ENCODE results near the gene GZMM.

The GZMM gene

DNA sequence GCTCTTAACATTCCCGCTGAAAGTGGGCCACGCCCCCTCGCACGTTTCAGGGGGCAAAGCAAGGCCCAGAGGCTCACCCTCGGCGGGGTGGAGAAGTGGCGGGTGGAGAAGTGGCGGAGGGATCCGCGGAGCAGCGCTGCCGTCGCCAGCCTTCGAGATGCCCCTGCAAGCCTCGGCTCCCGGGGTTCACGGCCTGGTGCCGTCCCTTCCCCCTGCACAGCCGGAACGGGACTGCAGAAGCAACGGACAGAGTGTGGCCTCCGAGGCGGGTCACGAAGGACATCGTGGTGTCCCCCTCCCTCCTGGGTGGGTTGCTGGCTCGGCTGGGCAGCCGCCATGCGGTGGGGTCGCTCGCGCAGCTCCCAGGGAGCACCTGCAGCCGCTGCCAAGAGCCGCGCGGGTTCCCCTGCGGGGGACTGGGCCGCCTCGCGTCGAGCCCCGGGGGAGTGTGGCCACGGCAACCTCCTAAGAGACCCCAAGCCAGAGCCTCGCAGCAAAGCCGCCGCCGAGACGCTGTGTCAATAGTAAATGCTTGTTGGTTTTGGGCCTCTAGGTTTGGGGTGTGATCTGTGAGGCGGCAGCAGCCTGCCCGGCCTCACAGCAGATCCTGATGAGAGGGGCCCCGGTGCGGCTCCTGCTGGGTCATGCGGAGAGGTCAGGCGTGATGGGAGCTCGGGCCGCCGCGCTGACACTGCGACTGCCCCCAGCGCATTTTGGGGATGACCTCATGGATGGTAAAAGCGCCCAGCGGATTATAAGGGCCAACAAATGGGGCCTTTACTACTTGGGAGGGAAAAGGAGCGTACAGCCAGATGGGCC is 31.1 kb upstream of the GZMM start:
- no peak for DNase-seq

DNA sequence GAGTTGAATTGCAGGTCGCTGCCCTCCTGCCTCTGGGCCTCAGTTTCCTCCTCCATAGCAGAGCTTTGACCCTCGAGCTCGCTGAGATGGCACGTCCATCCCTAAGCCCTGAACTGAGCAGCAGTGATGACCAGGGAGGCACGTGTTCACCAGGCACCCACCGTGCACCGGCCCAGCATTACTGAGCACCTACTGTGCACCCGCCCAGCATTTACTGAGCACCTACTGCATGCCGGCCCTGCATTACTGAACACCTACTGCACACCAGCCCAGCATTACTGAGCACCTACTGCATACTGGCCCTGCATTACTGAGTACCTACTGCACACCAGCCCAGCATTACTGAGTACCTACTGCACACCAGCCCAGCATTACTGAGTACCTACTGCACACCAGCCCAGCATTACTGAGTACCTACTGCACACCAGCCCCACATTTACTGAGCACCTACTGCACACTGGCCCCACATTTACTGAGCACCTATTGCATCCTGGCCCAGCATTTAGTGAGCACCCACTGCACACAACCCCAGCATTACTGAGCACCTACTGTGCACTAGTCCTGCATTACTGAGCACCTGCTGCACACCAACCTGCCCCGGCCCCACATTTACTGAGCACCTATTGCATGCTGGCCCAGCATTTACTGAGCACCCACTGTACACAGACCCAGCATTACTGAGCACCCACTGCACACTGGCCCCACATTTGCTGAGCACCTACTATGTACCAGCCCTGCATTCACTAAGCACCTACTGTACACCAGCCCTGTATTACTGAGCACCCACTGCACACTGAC is 30.3 kb upstream of the GZMM start:
- DNase-seq, result no peak

DNA sequence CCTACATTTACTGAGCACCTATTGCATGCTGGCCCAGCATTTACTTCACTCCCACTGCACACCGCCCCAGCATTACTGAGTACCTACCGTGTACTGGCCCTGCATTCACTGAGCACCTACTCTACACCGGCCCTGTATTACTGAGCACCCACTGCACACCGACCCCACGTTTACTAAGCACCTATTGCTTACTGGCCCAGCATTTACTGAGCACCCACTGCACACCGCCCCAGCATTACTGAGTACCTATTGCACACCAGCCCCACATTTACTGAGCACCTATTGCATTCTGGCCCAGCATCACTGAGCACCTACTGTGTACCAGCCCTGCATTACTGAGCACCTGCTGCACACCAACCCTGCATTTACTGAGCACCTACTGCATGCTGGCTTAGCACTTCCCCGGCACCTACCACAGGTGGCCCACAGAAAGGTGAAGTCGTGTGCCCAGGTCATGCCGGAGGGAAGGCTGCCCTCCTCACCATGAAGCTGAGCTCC is 29.6 kb upstream of the GZMM start:
- no peak for DNase-seq

DNA sequence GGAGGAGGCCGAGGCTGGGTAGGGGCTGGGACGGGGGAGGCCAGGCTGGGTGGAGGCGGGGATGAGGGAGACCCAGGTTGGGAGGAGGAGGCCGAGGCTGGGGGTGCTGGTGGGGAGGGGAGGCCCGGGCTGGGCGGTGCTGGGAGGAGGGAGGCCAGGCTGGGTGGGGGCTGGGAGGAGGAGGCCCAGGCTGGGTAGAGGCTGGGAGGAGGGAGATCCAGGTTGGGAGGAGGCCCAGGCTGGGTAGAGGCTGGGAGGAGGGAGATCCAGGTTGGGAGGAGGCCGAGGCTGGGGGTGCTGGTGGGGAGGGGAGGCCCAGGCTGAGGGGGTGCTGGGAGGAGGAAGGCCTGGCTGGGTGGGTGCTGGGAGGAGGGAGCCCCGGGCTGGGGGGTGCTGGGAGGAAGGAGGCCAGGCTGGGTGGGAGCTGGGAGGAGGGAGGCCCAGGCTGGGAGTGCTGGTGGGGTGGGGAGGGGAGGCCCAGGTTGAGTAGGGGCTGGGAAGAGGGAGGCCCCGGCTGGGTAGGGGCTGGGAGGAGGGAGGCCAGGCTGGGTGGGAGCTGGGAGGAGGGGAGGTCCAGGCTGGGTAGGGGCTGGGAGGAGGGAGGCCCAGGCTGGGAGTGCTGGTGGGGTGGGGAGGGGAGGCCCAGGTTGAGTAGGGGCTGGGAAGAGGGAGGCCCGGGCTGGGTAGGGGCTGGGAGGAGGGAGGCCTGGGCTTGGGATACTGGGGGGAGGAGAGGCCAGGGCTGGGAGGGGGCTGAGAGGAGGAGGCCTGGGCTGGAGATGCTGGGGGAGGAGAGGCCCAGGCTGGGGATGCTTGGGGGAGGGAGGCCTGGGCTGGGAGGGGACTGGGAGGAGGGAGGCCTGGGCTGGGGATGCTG is 25.9 kb upstream of the GZMM start:
- DNase-seq, result no peak

DNA sequence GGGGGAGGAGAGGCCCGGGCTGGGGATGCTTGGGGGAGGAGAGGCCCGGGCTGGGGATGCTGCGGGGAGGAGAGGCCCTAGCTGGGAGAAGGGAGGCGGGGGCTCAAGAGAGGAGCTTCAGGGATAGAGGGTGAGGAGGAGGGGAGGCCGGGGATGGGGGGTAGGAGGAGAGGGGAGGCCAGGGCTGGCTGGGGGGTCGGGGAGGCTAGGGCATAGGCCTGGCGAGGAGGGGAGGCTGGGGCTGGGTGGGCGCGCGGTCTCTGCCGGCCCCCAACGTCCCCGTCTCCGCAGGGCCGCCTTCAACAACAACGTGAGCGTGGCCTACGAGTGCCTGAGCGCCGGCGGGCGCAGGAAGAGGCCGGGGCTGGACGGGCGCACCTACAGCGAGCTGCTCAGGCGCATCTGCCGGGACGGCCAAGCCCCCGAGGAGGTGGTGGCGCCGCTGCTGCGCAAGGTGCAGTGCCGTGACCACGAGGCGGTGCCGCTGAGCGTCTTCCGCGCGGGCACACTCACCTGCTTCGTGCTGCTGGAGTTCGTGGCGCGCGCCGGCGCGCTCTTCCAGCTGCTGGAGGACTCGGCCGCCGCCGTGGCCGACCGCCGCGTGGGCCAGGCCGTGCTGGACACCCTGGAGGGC is 25.1 kb upstream of the GZMM start:
- no peak for DNase-seq

DNA sequence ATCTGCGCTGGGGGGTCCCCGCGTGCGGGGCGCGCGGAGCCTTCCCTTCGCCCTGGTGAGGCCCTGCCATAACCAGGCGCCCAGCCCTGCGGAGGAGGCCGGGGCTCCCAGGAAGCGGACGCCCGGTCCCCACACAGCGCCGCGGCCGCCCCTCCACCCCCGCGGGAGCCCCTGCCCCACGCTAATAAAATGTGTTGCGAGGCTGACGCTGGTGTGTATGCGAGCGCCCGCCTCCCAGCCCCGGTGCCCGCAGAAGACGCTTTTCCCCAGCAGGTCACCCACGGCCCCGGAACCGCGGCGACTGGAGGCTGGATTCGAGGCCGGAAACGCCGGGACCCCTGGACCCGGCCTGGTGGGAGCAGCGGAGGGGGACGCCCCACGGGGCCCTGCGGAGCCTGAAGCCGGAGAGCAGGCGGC is 24.4 kb upstream of the GZMM start:
- DNase-seq, result no peak

DNA sequence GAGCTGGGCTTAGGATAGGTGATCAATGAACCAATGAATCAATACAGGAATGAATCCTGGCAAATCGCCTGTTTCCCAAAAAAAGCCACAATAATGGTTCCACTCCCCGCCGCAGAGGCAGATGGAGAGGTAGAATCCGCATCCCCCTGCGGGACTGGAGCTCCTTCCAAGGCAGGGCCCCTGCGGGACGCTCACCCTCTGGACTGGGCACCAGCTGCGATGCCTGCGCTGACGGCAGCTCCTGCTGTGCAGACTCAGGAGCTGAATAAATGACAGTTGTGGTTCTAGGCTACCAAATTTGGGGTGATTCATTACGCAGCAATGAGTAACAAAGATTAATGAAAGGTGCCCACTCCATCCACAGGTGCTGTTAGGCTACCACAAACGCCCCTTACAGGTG is 21.1 kb upstream of the GZMM start:
- no peak for DNase-seq

DNA sequence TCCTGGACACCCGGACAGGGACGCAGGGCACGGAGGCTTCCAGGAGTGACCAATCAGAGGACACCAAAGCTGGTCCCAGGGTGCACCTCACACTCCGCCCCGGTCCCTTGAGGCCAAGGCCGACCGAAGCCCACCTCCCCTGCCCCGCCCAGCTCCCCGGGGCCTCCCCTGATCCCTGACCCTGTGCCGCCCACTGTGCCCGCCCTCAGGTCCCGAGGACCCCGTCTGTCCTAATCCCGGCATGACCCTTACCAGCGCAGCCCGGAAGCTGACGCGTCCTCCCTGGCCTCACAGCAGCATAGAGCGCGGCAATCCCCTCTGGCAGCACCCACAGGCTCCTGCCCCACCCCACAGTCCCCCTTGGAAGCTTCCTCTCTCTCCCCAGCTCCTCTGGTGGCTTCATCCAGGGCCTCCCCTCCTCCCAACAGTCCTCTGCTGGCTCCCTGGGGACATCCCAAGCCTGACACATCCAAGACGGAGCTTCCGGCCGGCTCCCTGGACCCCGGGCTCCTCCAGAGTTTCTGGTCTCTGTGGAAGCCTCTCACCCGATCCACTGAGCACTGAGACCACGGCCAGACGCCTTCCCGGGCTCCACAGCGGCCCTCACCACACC is 19.7 kb upstream of the GZMM start:
- DNase-seq, result no peak

DNA sequence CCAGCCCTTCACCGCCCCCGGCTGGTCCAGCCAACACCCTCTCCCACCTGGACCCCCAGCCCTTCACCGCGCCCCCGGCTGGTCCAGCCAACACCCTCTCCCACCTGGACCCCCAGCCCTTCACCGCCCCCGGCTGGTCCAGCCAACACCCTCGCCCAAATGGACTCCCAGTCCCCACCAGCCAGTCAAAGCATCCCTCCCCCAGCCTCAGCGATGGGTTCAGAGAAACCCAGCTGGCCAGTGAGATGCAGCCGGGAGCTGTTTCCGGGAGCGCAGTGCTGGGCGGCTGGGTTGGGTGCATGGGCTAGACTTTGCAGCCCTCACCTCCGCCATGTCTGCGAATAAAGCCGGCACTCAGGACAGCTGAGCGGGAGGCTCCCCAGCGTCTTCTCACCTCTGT is 18.8 kb upstream of the GZMM start:
- no peak for DNase-seq

DNA sequence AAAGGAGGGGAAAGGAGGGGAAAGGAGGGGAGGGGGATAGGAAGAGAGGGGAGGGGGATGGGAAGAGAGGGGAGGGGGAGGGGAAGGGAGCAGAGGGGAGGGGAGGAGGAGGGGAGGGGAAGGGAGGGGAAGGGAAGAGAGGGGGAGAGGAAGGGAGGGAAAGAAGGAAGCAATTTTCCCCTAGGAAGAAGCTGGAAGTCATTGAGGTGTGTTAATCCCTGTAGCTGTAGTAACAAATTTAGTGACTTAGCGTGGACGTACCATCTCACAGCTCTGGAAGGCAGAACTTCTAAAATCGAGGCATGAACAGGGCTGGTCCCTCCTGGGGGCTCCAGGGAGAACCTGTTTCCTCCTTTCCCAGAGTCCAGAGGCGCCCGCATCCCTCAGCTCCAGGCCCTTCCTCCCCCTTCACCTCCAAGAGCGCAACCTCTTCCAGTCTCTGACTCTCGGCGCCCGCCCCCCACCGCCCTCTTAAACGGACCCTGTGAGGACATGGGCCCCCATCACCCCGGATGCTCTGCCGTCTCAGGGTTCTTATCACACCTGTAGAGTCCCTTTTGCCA is 17.9 kb upstream of the GZMM start:
- DNase-seq, result no peak

DNA sequence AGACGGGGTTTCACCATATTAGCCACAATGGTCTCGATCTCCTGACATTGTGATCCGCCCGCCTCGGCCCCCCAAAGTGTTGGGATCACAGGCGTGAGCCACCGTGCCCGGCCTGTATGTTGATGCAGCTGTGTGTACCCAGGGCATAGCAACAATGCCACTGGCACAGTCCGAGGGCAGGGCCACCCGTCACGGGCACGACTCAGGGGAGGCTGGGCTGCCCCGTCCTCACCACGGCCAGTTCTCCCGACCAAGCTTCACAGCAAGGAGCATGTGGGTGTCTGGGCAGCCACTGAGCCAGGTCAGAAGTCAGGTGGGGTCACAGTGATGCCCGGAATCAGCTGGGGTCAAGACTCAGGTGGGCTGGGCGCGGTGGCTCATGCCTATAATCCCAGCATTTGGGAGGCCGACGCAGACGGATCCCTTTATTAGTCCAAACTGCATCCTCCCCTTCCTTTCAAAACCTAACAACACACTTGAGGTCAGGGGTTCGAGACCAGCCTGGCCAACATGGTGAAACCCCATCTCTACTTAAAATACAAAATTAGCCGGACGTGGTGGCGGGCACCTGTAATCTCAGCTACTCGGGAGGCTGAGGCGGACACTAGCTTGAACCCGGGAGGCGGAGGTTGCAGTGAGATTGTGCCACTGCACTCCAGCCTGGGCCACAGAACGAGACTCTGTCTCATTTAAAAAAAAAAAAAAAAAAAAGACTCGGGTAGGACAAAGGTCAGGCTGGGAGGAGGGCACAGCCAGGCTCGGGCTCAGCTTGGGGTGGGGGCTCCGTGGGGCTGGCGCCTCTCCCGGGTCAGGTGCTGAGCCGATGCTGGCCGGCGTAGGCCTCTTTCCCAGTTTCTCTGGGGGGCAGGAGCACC is 13.5 kb upstream of the GZMM start:
- no peak for DNase-seq

DNA sequence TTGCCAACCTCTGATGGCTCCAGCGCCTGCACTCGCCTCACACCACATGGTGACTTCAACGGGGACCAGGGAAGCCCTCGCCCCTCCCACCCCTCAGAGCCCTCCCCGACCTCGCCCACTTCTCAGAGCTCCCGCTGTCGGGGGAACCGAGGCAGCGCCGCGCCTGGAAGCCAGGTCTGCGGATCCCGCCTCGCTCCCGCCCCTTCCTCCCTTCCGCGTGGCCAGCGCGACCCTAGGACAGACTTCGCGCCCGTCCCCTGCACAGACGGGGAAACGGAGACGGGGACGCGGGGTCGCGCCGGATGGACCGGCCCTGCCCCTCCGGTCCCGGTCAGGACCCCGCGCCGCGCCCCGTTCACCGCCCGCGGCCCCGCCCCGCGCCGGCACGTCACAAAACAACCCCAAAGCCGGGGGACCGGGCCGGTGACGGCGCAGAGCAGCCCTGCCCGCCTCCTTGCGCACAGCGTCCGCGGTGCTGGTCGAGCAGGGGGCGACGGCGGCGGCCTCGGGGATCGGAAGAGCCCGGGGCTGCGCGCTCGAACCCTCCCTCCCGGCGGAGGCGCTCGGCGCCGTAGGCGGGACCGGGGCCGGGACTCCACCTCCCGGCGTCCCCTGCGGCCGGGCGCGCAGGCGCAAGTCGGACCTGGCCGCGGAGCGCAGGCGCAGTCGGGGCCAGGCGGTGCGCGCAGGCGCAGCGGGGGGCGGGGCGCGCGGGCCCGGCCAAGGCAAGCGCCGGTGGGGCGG is 12.7 kb upstream of the GZMM start:
- no peak for DNase-seq

DNA sequence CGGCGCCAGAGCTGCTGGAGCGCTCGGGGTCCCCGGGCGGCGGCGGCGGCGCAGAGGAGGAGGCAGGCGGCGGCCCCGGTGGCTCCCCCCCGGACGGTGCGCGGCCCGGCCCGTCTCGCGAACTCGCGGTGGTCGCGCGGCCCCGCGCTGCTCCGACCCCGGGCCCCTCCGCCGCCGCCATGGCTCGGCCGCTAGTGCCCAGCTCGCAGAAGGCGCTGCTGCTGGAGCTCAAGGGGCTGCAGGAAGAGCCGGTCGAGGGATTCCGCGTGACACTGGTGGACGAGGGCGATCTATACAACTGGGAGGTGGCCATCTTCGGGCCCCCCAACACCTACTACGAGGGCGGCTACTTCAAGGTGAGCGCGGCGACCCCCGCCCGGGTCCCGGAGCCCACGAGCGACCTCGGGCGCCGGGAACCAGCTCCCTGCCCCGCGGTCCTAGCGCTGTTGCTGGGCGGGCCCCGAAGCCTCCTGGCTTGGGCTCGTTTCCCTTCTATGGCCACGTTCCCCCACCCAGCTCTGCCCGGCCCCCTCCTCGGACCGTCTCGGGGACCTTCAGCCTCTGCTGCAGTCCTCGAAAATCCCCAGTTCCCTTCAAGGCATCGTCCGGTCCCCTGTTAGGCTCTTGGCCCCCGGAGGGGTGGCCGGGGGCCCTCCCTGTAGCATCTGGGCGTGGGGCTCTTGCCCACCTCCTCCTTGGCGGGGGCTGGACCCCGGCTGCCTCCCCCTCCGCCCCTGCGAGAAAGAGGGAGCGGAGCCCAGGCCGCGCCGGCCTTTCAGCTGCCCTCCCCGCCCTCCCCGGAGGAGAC is 11.9 kb upstream of the GZMM start, which contains the start of gene CDC34:
CDC34 (plus strand) TSS at position 8 of the 808 bp plus-strand sequence; CDS start at position 180, 172 bp downstream.
- DNase-seq, result no peak

DNA sequence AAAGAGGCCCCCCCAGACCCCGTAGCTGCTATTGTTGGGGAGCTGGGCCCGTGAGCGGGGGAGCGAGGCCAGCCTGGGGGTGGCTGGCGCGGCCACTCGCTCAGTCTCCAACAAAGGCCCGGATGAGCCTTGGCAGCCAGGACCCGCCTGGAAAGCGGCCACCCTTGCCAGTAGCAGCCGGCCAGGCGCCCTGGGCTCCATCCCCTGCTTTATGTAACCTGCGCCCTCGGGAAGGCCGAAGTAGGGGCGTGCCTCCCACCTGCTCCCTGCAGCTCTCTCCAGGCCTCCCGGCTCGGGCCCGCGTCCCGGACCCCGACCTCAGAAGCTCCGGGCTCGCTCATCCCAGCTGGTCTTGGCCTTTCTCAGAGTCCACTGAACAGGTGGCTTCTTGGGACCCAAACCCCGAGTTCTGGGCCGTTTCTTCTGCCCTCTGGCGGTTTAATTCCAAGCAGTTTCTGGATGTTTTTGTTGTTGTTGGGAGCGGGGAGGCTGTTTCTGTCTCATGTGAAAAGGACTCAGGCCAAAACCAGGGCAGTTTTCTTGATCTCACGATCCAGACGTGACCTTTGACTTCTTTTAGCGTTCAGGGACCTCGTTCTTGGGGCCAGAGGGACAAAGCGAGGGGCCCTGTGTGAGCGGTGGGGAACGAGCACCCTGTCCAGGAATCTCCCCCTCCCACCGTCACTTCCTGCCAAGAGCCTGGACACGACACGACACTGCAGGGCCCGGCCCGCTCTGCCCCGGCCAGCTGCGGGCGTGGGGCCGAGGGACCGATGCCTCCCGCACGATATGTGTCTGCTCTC is 11.1 kb upstream of the GZMM start:
- no peak for DNase-seq

DNA sequence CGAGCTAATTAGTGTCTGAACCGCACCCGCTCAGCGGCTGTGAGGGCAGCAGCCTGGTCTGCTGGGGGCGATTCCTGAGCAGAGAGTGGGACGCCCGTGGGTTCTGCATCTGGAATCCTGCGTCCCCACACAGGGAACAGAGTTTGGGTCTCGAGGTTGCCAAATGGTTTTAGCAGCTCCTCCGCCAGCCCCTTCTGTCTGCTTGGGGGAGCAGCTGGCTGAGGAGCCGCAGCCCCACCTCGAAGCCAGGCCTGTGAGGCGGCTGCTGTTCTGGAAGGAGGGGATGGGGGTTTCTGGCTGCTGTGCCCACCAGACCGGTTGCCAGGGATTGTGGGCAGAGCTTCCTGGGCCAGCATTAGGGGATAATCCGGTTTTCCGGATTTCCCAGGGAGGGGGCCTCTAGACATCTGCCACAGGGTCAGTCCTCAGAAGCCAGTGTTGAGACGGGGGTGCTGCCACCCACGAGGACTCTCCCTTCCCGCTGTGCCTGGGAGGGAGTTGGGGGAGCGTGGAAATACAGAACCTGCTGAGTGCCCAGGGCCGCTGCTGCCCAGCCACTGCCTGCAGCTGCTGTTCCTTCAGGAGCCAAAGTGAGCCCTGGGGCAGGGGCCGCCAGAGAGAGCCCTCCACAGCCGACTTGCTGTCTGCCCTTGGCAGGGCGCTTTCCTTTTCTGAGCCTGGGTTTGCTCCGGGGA is 10.3 kb upstream of the GZMM start:
- DNase-seq, result no peak

DNA sequence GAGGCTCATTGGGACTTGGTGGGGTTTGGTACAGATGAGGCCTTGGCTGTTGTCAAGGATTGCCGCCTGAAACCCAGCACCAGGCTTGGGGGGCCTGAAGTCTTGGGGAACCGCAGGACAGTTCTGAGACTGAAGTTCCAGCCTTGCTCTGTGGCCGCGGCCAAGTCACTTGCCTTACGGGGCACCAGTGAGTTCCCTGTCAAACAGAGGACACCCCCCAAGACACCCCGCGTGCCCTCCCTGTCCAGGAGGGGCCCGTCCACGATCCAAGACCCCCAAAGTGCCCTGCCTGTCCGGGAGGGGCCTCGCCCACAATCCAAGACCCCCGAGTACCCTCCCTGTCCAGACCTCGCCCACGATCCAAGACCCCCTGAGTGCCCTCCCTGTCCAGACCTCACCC is 9.8 kb upstream of the GZMM start:
- no peak for DNase-seq

Data from cortex of kidney (tissue), 1 donor.